ENCODE data around the gene MAN1C1.

DNA sequence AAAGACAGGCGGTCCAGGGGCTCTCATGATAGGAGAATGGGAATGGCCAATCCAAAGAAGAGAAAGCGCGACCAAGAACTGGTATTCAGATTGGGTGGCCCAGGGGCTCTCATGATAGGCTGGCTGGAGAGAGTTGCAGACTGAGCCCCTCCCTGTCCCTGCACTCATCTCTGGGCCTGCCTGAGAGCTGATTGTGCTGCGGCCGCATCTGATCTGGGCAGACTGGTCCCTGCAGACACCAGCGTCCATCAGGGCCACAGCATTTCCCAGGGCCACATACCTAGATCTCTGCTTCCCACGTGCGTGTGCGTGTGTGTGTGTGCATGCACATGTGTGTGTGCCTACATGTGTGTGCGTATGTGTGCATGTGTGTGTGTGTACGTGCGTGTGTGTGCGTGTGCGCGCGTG lies 30.4 kb upstream of the MAN1C1 start:
- no peak for TF ChIP-seq POLR2A (IDR thresholded peaks at IDR 0.05)
- TF ChIP-seq, protein P1, sequence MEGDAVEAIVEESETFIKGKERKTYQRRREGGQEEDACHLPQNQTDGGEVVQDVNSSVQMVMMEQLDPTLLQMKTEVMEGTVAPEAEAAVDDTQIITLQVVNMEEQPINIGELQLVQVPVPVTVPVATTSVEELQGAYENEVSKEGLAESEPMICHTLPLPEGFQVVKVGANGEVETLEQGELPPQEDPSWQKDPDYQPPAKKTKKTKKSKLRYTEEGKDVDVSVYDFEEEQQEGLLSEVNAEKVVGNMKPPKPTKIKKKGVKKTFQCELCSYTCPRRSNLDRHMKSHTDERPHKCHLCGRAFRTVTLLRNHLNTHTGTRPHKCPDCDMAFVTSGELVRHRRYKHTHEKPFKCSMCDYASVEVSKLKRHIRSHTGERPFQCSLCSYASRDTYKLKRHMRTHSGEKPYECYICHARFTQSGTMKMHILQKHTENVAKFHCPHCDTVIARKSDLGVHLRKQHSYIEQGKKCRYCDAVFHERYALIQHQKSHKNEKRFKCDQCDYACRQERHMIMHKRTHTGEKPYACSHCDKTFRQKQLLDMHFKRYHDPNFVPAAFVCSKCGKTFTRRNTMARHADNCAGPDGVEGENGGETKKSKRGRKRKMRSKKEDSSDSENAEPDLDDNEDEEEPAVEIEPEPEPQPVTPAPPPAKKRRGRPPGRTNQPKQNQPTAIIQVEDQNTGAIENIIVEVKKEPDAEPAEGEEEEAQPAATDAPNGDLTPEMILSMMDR (IDR thresholded peaks at IDR 0.05) = no peak

All from uterus (tissue), 2 donors.